ENCODE data around the gene KLC1.
A peak's percentile ranks its signal among the peaks of the same experiment; 100 is the strongest.

Gene KLC1

DNA sequence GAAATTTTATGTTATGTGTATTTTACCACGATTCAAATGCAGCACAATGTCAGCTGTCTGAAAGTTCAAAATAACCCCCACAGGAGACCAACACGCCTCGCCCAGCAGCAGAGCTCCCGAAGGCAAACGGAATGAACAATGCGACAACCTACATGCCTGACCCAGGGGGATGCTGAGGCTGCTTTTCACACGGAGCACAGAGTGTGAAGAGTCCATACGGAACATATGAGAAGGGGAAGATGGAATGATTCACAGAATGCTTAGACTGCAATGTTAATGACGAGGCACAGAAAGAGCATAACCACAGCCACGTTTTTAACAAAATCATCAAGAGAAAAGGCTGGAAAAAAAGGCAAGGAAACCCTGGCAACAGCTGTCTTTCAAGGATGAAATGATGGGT lies 109.2 kb downstream of the KLC1 start:
- Mint-ChIP-seq H3K36me3 (ENCODE audit: low read depth) (peaks cover 72% of the 10 kb centered on the region), H3K27ac (no peak overlapping the region), H3K4me1 (ENCODE audit: low read depth) (no peaks in the 10 kb centered on the region), H3K9me3 (no peaks in the 10 kb centered on the region), H3K27me3 (no peaks in the 10 kb centered on the region), H3K4me3 (no peak overlapping the region)
- no peak for DNase-seq

DNA sequence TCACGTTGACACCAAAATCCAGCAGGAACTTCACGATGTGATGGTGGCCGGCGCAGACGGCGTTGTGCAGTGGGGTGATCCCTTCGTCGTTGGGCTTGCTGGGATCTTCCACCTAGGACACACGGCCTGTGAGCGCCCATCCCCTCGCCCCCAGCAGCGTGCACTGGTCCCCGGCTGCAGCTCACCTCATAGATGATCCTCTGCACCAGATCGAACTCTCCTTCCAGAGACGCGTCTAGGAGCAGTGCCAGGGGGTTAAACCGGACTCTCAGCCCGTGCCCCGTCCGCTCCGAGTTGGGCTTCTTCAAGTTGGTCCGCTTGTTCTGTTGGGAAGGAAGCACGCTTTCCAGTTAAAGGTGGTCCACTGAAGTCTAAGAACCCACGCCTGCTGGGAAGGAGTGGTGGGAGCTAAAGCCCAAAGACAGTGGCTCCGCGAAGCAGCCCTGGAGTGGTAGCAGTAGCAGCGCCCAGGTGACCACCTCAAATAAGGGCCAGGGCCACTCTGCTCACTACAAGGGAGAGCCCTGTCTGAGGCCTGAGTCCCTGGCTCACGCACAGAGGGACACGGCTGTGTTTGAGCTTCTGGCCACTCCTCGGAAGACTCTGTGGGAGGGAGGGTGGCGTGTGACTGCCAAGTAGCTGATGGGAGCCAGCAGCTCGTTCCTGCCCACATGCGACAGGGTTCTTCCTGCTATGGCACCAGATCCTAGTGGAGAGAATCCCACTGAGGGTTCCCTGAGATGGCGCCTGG lies 109.9 kb downstream of the KLC1 start:
- Mint-ChIP-seq H3K9me3 (no peaks in the 10 kb centered on the region), H3K4me1 (ENCODE audit: low read depth) (no peaks in the 10 kb centered on the region), H3K27me3 (no peaks in the 10 kb centered on the region), H3K36me3 (ENCODE audit: low read depth) (peaks cover 66% of the 10 kb centered on the region), H3K4me3 (no peak overlapping the region), H3K27ac (peak overlapping the region; percentile 11)
- DNase-seq = no peak

DNA sequence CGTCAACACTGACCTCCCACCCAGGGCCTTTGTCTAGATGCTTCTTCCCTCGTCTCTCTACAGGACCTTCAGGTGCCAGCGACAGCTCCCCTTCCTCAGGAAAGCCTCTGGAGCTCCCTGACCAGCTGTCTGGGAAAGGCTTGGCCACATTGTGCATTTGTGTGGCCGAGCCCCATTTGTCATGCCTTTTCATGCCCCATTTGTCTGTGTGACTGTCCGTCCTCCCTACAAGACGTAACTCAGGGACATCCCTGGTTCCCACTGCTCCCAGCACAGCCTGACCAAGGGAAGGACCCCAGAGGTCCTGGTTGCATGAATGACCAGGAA lies 110.4 kb downstream of the KLC1 start:
- no peak for DNase-seq
- Mint-ChIP-seq H3K4me3 (no peak overlapping the region), H3K4me1 (ENCODE audit: low read depth) (no peaks in the 10 kb centered on the region), H3K27ac (peak overlapping the region; percentile 11), H3K27me3 (no peaks in the 10 kb centered on the region), H3K36me3 (ENCODE audit: low read depth) (peaks cover 64% of the 10 kb centered on the region), H3K9me3 (no peaks in the 10 kb centered on the region)

DNA sequence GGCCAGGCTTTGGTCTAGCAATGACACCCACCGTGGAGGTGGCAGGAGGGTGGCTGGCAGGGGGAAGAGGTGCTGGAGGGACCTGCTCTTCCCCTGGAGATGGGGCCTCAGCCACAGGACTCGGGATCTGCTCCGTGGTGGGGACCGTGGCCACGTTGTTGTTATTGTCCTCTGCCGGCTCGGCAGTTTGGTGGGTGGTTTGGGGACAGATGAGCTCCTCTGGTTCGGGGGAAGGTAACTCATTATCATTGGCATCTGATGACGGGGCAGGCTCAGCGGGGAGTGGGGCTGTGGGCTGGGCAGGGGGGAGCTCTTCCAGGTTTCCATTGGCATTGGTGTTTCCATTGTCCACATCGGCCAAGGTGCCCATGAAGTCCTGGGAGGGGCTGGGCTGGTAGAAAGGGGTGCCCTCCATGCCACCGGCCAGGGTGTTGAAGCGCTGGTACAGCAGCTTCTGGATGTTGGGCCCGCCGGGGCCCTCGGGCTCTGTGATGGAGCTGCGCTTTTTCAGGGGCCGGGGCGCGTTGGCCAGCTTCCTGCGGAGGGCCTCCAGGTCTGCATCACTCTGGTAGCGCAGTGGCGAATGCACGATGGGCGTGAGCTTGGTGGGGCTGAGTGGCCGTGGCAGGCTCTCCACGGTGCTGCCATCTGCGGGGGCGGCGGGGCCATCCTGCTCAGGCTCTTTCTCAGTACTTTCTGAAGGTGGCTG lies 110.9 kb downstream of the KLC1 start:
- Mint-ChIP-seq H3K27me3 (no peaks in the 10 kb centered on the region), H3K27ac (no peak overlapping the region), H3K4me3 (no peak overlapping the region), H3K4me1 (ENCODE audit: low read depth) (no peaks in the 10 kb centered on the region), H3K9me3 (no peaks in the 10 kb centered on the region), H3K36me3 (ENCODE audit: low read depth) (peaks cover 62% of the 10 kb centered on the region)
- DNase-seq = no peak

DNA sequence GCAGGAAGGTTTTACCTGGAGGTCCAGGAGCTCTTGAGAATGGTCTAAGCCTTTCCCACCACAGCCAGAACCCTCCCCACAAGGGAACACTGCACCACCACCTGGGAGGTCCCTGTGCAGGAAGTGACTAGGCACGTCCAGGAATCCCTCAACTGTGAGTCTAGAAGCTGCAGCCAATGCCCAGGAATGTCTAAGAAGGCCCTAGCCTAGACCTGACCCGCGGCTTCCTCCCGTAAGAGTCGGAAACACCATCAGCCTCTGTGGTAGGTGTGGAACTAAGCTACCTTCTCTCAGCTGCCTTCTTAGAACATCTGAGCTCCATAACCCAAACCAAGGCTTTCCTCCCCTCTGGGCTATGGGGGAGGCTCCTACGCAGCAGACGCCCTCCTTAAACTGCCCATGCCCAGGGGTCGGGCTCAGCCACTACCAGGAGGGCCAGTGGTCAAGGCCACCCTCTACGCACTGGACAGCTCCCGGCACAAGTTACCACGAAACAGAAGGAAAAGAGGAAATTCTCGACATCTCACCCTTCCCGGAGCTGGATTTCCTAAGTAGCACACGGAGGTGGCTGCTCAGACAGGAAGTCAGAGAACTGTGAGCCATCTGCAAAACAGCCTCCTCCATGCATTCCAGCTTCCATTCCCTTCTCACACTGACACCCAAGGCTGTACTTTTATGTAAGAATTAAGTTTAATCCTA lies 112.1 kb downstream of the KLC1 start:
- Mint-ChIP-seq H3K36me3 (ENCODE audit: low read depth) (peaks cover 60% of the 10 kb centered on the region), H3K4me3 (no peak overlapping the region), H3K9me3 (no peaks in the 10 kb centered on the region), H3K4me1 (ENCODE audit: low read depth) (no peaks in the 10 kb centered on the region), H3K27me3 (no peaks in the 10 kb centered on the region), H3K27ac (no peak overlapping the region)
- DNase-seq = no peak

DNA sequence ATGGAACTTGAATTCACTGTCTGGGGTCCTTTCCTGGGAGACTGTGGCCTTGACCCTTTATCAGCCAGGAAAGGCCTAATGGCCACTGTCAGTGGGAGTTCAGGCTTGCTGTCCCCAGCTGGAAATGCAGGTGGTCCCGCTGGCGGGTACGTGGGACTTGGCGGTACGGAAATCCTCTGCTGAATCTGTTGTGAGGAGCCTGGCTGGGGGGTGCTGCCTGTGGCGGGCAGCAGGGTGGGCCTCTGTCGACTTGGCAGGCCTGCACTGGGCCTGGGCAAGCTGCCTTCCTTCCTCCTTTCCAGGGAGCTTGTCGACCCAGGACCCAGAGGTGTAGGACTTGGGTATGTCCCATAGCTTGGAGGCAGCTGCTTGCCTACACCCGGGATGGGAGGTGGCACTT lies 112.9 kb downstream of the KLC1 start:
- Mint-ChIP-seq H3K36me3 (ENCODE audit: low read depth) (peaks cover 56% of the 10 kb centered on the region), H3K4me3 (no peak overlapping the region), H3K27ac (no peak overlapping the region), H3K4me1 (ENCODE audit: low read depth) (no peaks in the 10 kb centered on the region), H3K9me3 (no peaks in the 10 kb centered on the region), H3K27me3 (no peaks in the 10 kb centered on the region)
- DNase-seq = no peak

DNA sequence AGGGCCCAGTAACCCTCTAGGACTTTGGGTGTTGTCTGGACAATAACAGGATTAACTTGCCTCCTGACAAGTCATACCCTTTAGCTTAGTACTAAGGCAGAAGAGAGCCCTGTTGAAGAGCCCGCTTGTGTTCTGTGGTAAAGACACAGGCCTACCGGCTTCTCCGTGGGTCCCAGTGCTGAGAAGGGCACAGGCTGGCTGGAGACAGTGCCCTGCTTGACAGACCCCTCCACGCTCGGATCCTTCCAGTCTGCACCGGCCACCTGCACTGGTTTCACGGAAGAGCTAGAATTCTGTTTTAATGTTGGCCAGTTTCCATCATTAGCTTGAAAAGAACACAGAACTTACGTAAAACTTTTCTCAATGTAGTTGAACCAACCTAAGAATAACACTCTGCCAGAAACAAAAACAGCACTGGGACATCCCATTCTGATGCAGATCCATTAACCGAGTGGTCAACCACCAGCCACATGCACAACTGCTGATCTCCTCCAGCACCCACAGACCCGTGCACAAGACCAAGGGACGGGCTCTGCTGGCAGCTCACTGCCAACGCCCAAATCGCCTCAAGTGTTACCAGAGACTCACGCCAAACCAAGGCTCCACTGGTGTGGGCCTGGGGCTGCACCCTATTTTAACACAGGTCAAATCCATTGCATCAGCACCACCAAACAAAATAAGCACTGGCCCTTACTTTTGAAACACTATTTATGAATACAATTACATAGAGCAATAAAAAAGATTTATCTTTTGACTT lies 113.7 kb downstream of the KLC1 start:
- Mint-ChIP-seq H3K36me3 (ENCODE audit: low read depth) (peaks cover 50% of the 10 kb centered on the region), H3K27ac (peak overlapping the region; percentile 29), H3K9me3 (no peaks in the 10 kb centered on the region), H3K27me3 (no peaks in the 10 kb centered on the region), H3K4me1 (ENCODE audit: low read depth) (no peaks in the 10 kb centered on the region), H3K4me3 (no peak overlapping the region)
- no peak for DNase-seq

DNA sequence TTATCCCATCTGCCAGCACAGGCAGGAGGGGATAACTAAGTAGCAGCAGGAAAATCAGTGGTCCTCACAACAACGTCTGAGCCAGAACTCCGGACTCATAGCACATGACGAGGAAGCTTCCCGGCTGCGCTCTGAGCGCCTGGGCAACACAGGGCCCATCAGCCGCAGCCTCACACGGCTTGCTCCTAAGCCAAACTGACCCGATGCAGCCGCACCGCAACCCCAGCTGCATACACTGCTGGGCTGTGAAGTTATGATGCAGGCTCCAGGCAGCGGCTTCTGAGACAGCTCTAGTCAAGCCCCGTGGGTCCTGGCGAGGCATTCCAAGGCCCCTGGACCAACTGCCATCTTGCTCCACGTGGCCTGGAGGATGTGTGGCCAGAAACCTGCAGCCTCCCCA lies 114.7 kb downstream of the KLC1 start:
- DNase-seq = no peak
- no peak overlapping the region for H3K27ac Mint-ChIP-seq
- H3K9me3 Mint-ChIP-seq = no peaks in the 10 kb centered on the region
- peaks cover 10% of the 10 kb centered on the region for H3K4me1 Mint-ChIP-seq (ENCODE audit: low read depth)
- H3K4me3 Mint-ChIP-seq = no peak overlapping the region
- H3K27me3 Mint-ChIP-seq = no peaks in the 10 kb centered on the region
- peaks cover 41% of the 10 kb centered on the region for H3K36me3 Mint-ChIP-seq (ENCODE audit: low read depth)

DNA sequence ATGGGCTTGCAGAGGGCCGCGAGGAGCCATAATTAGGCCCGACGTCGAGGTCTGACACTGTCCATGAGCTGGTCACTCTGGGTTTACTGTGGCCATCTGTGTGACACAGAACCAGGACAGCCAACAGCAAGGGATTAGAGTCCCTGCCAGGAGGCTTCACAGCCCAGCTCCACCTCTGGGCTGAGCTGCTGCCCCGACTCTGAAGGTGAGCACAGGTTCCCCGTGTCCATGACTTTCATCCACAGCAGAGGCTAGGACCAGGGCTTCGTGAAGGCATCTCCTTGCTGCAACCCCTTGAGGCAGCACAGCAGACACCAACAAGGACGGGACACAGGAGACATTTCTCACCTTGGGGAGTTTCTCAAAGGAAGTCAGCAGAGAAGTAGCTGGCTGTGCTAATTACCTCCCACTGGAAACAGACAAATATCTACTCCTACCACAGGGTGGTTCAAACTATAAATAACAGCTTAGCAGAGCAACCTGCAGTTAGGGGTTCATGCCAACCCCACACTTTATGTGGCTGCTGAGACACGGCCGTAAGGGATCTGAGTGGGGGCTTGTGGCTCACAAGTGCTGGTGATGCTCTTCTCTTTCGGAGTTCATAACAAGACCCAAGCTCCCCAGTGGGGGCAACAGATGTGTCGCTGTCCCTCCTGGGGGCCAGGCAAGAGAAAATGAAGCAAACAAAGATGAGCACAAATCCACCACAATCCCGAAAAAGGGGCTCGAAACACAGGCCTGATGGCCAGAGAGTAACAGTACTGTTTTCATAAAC lies 115.8 kb downstream of the KLC1 start:
- Mint-ChIP-seq H3K9me3 (no peaks in the 10 kb centered on the region), H3K36me3 (ENCODE audit: low read depth) (peaks cover 39% of the 10 kb centered on the region), H3K4me1 (ENCODE audit: low read depth) (peaks cover 17% of the 10 kb centered on the region), H3K4me3 (no peak overlapping the region), H3K27ac (no peak overlapping the region), H3K27me3 (no peaks in the 10 kb centered on the region)
- no peak for DNase-seq

DNA sequence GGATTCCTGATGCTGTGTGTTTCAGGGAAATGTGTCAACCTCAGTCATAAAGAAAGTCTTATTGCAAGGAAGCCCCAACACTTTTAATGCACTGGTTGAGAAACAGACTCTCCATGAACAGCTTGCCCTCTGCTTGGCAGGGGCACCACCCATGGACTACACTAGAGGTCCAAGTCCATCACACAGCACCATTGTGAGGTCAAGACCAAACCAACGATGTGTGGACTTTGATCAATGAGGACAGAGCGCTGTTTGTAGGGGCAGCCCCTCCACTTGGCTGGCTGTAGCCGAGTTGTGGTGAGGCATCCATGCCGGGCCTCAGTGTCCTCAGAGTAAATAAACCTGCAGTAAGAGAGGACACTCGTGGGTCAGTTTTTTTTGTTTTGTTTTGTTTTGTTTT lies 116.4 kb downstream of the KLC1 start:
- no peaks in the 10 kb centered on the region for H3K9me3 Mint-ChIP-seq
- H3K4me1 Mint-ChIP-seq (ENCODE audit: low read depth) = peaks cover 18% of the 10 kb centered on the region
- H3K4me3 Mint-ChIP-seq = no peak overlapping the region

DNA sequence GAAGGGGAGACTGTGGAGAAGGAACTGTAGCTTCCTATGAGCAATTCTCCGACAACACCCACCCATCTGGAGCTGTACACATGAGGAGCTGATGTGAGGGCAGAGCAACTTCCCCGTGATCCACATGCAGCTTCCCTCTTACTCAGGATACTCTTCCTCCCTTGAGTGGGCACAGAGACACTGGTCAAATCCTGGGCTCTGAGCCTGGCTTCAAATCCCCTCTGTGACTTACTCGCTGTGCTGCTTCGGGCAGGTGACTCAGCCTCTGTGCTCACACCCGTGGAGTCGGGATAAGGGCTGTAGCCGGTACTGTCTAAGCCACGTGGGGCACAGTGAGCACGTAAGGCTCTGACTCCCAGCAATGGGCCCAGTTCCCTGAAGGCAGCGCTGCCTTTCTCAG lies 117.7 kb downstream of the KLC1 start:
- Mint-ChIP-seq H3K27ac (no peak overlapping the region), H3K36me3 (ENCODE audit: low read depth) (peaks cover 29% of the 10 kb centered on the region), H3K4me1 (ENCODE audit: low read depth) (peaks cover 18% of the 10 kb centered on the region), H3K9me3 (no peaks in the 10 kb centered on the region), H3K4me3 (no peak overlapping the region), H3K27me3 (no peaks in the 10 kb centered on the region)
- DNase-seq = no peak

More for the DNA sequence above, 116.4 kb downstream of the KLC1 start:
- Mint-ChIP-seq H3K27ac (no peak overlapping the region), H3K36me3 (ENCODE audit: low read depth) (peaks cover 38% of the 10 kb centered on the region), H3K27me3 (no peaks in the 10 kb centered on the region)
- no peak for DNase-seq

DNA sequence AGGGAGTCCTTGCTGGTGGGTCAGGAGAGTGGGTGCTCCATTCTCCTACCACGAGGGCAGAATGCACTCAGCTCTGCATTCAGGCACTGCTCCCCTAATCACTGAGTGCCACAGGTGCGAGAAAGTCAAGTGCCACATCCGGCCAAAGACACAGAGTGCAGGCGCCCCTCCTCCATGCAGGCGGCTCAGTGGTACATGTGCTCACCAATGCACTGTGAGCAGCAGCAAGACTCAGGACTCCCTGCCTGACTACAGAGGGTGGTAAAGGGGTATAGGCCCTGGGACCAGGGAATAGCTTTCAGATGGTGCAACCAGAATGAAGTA lies 119.5 kb downstream of the KLC1 start:
- peak; percentile 68 for DNase-seq
- Mint-ChIP-seq H3K36me3 (ENCODE audit: low read depth) (peaks cover 32% of the 10 kb centered on the region), H3K9me3 (no peaks in the 10 kb centered on the region), H3K4me3 (no peak overlapping the region), H3K4me1 (ENCODE audit: low read depth) (peaks cover 18% of the 10 kb centered on the region), H3K27ac (peak overlapping the region; percentile 80), H3K27me3 (no peaks in the 10 kb centered on the region)

DNA sequence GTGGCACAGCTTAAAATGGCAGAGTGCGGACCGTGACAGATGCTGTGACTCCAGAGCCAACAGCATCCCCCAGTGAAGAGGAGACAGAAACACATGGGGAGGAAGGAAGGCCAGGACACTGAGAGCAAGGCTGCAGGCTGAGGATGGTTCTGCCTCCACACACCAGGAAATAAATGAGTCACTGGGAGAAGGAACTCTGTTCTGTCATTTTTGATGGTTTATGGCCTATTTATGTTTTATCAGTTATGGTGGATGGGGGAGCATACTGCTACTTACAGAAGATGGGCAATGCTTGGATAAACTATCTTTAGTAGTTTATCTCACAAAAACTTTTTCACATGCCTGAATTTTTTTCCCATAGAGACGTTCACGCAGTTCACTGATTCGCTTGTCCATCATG lies 120.4 kb downstream of the KLC1 start:
- Mint-ChIP-seq H3K27me3 (no peaks in the 10 kb centered on the region), H3K9me3 (no peaks in the 10 kb centered on the region), H3K4me3 (no peak overlapping the region), H3K27ac (peak overlapping the region; percentile 3), H3K4me1 (ENCODE audit: low read depth) (peaks cover 18% of the 10 kb centered on the region), H3K36me3 (ENCODE audit: low read depth) (peaks cover 35% of the 10 kb centered on the region)
- peak; percentile 22 for DNase-seq

DNA sequence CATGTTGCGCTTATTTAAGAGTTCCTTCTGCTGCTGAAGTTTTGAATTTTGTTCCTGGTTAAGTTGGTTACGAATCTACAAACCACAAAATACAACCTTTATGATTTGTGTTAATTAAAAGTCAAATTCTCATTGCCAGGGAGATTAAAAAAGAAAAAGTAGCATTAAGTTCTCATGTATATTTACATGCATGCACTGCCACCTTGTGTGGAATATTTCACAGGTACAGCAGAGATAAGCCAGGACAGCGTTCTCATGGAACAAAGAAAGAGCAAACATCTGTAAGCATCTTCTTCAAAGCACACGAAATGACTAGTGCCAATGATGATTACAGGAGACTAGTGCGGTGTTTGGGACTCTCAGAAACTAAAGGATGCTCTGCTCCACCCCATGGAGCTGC lies 120.8 kb downstream of the KLC1 start:
- DNase-seq = no peak
- no peaks in the 10 kb centered on the region for H3K27me3 Mint-ChIP-seq

More for the DNA sequence above, 120.8 kb downstream of the KLC1 start:
- H3K27ac Mint-ChIP-seq = no peak overlapping the region
- H3K4me3 Mint-ChIP-seq = no peak overlapping the region
- H3K9me3 Mint-ChIP-seq = no peaks in the 10 kb centered on the region
- H3K36me3 Mint-ChIP-seq (ENCODE audit: low read depth) = peaks cover 33% of the 10 kb centered on the region
- peaks cover 18% of the 10 kb centered on the region for H3K4me1 Mint-ChIP-seq (ENCODE audit: low read depth)
